ENCODE results near the gene DCAF12. TPM values are rescaled to one million over a fixed set of nuclear protein-coding genes. Genes with fewer than 3 reads are reported as not detected.
"Not testable (repeated sequence)": the region's sequence is repeated elsewhere in the genome, so short reads cannot be mapped to it uniquely, and the experiment has no call there.

Gene DCAF12
- polyA plus RNA-seq, 1 donor from 2014 or later: 37.7 TPM

GRCh38 chr9:34045903-34046302, 80.6 kb downstream of the DCAF12 start:
- no peak overlapping the region for H3K4me2 ChIP-seq (ENCODE audit: low read length)
- peak overlapping the region; percentile 22 for H3K4me3 ChIP-seq (ENCODE audit: low read length)
- H4K20me1 ChIP-seq (ENCODE audit: insufficient read depth): no peaks in the 10 kb centered on the region
- peaks cover 59% of the 10 kb centered on the region for H3K79me2 ChIP-seq (replicated peaks; ENCODE audit: insufficient read depth, low read length)
- no peak overlapping the region for H3K9ac ChIP-seq (ENCODE audit: low read length)
- no peaks in the 10 kb centered on the region for H3K9me3 ChIP-seq (ENCODE audit: low read length)
- TF ChIP-seq RAD21 (conservative IDR thresholded peaks at IDR 0.05): no peak
- TF ChIP-seq, protein P1, sequence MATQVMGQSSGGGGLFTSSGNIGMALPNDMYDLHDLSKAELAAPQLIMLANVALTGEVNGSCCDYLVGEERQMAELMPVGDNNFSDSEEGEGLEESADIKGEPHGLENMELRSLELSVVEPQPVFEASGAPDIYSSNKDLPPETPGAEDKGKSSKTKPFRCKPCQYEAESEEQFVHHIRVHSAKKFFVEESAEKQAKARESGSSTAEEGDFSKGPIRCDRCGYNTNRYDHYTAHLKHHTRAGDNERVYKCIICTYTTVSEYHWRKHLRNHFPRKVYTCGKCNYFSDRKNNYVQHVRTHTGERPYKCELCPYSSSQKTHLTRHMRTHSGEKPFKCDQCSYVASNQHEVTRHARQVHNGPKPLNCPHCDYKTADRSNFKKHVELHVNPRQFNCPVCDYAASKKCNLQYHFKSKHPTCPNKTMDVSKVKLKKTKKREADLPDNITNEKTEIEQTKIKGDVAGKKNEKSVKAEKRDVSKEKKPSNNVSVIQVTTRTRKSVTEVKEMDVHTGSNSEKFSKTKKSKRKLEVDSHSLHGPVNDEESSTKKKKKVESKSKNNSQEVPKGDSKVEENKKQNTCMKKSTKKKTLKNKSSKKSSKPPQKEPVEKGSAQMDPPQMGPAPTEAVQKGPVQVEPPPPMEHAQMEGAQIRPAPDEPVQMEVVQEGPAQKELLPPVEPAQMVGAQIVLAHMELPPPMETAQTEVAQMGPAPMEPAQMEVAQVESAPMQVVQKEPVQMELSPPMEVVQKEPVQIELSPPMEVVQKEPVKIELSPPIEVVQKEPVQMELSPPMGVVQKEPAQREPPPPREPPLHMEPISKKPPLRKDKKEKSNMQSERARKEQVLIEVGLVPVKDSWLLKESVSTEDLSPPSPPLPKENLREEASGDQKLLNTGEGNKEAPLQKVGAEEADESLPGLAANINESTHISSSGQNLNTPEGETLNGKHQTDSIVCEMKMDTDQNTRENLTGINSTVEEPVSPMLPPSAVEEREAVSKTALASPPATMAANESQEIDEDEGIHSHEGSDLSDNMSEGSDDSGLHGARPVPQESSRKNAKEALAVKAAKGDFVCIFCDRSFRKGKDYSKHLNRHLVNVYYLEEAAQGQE (IDR thresholded peaks at IDR 0.05; ENCODE audit: borderline replicate concordance): no peak
- no peak for TF ChIP-seq SMC3 (conservative IDR thresholded peaks at IDR 0.05; ENCODE audit: poor library complexity)
- TF ChIP-seq EP300 (conservative IDR thresholded peaks at IDR 0.05; ENCODE audit: poor library complexity, severe bottlenecking): no peak
- no peak for TF ChIP-seq TAF1 (IDR thresholded peaks at IDR 0.05; ENCODE audit: low read depth)
- no peak for TF ChIP-seq CTCF (IDR thresholded peaks at IDR 0.05; ENCODE audit: poor library complexity, severe bottlenecking)
- TF ChIP-seq EZH2 (IDR thresholded peaks at IDR 0.05; ENCODE audit: borderline replicate concordance, insufficient read depth, low read length, poor library complexity, severe bottlenecking): no peak
- no peak for TF ChIP-seq POLR2AphosphoS5 (IDR thresholded peaks at IDR 0.05)
- no peak for TF ChIP-seq MXI1 (conservative IDR thresholded peaks at IDR 0.05; ENCODE audit: poor library complexity, severe bottlenecking)
- no peaks in the 10 kb centered on the region for H3K27me3 ChIP-seq (ENCODE audit: insufficient read depth, low read depth, low read length)
- H2AFZ ChIP-seq (ENCODE audit: low read depth, low read length): no peak overlapping the region
- no peaks in the 10 kb centered on the region for H3F3A ChIP-seq (ENCODE audit: insufficient read depth, low read length, poor library complexity, severe bottlenecking)
- no peaks in the 10 kb centered on the region for H3K36me3 ChIP-seq (ENCODE audit: insufficient read depth, low read length)
- no peak overlapping the region for H3K27ac ChIP-seq (ENCODE audit: low read length)
- H3K9me2 ChIP-seq (ENCODE audit: insufficient read depth, low read length): no peaks in the 10 kb centered on the region

DNA sequence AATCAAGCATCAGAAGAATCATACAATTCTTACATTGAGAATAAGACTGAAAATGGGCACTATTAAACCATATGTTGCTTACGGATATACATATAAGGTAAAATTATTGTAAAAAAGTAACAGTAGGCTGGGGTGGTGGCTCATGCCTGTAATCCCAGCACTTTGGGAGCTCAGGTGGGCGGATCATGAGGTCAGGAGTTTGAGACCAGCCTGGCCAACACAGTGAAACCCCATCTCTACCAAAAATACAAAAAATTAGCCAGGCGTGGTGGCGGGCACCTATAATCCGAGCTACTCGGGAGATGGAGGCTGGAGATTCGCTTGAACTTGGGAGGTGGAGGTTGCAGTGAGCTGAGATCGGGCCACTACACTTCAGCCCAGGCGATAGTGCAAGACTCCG, 84.4 kb downstream of the DCAF12 start:
- not testable (repeated sequence) for H3K9me2 ChIP-seq (ENCODE audit: insufficient read depth, low read length); H2AFZ ChIP-seq (ENCODE audit: low read depth, low read length); H3K9ac ChIP-seq (ENCODE audit: low read length); H3F3A ChIP-seq (ENCODE audit: insufficient read depth, low read length, poor library complexity, severe bottlenecking); H3K27me3 ChIP-seq (ENCODE audit: insufficient read depth, low read depth, low read length); H3K36me3 ChIP-seq (ENCODE audit: insufficient read depth, low read length); H4K20me1 ChIP-seq (ENCODE audit: insufficient read depth); H3K9me3 ChIP-seq (ENCODE audit: low read length); H3K4me3 ChIP-seq (ENCODE audit: low read length); H3K4me2 ChIP-seq (ENCODE audit: low read length); H3K27ac ChIP-seq (ENCODE audit: low read length)
- peaks cover 53% of the 10 kb centered on the region for H3K79me2 ChIP-seq (replicated peaks; ENCODE audit: insufficient read depth, low read length)

DNA sequence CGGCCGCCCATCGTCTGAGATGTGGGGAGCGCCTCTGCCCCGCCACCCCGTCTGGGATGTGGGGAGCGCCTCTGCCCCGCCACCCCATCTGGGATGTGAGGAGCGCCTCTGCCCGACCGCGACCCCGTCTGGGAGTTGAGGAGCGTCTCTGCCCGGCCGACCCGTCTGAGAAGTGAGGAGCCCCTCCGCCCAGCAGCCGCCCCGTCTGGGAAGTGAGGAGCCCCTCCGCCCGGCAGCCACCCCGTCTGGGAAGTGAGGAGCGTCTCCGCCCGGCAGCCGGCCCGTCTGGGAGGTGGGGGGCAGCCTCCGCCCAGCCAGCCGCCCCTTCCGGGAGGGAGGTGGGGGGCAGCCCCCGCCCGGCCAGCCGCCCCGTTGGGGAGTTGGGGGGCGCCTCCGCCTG, 87.6 kb downstream of the DCAF12 start:
- not testable (repeated sequence) for H3K36me3 ChIP-seq (ENCODE audit: insufficient read depth, low read length); H4K20me1 ChIP-seq (ENCODE audit: insufficient read depth); H3F3A ChIP-seq (ENCODE audit: insufficient read depth, low read length, poor library complexity, severe bottlenecking); H3K4me2 ChIP-seq (ENCODE audit: low read length); H3K9me2 ChIP-seq (ENCODE audit: insufficient read depth, low read length); H3K27ac ChIP-seq (ENCODE audit: low read length); H2AFZ ChIP-seq (ENCODE audit: low read depth, low read length); H3K9ac ChIP-seq (ENCODE audit: low read length); H3K9me3 ChIP-seq (ENCODE audit: low read length); H3K4me3 ChIP-seq (ENCODE audit: low read length); H3K27me3 ChIP-seq (ENCODE audit: insufficient read depth, low read depth, low read length)
- H3K79me2 ChIP-seq (replicated peaks; ENCODE audit: insufficient read depth, low read length): peaks cover 37% of the 10 kb centered on the region

All from neural cell (in vitro differentiated cells).